DMS 273 (cell line): Measurements from ENCODE around the gene COL3A1.

Experiments used
- DNase-seq: peaks from one replicate; lab custom pipeline; 2025; ENCODE audit not compliant: unreplicated experiment; lab: John Stamatoyannopoulos, UW

COL3A1 gene

DNA sequence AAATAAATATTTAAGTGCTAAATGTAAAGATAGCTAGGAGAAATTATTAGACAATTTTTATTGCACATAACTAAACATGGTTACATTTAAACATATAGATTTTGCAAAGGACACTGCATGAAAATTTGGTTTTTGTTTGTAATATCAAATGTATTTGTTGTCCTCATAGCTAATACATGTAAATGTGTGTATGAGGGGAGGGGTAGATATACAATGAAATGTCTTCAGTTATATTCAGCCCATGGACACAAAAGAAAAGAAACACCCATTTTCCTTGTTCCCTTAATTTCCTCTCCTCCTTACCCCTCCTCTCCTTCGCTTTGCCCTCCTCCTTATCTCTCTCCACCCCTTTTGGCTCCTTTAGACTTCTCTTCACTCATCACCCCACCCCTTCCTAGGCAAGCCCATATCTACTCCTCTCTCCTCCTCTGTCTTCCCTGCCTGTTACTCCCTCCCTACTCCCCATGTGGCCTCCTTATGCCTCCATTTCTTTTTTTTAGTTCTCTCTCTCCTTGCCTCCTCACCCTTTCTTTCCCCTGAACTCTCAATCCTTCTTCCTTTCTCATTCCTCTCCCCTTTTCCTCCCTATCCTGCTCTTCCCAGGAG is 1.4 kb downstream of the COL3A1 start:
- peak; percentile 9 for DNase-seq

DNA sequence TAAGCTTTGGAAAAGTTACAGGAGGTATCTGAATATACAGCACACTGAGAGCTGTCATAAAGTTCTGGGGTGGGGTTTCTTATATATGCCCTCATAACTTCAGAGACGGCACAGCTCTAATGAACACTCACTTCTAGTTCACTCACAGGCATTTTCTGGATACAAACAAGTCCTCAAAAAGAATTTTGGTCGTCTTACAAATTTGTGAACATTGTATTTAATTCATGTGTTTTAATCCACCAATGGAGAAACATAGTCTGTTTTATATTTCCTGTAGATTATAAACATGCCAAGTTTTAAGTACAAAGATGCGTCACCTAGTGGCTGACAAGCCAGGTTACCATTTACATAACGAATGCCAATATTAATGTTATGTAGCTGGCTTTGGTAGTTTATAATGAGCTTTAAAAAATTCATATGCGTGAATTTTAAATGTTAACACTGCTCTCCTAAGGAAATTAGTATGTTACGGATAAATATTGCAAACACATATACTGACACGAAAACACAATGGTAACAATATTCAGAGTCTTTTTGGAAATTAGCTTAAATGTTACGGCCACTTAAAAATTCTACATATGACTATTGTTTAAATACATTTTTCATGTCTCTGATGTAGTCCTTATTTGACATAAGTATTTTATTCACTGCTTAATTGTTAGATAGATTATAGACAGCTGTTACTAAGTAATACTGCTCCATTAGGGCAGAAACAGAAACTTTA is 2.5 kb downstream of the COL3A1 start:
- DNase-seq: peak; percentile 29

DNA sequence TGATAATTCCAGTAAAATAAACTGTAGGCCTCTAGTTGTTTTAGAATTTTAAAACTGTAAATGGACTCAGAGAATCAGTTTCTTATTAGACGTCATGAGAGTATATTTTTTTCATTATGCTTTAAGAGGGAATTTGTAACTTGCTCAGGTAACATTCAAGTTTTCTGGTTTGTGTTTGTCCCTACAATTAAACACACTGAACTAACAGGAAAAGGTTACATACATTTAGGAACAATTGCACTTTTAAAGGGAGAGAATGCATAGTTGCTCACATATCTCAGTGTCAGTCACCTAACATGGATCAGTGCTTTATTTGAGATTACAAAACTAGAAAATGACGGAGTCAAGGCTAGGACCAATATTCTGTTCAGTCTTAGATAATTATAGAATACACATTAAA is 3.1 kb downstream of the COL3A1 start:
- DNase-seq: no peak

DNA sequence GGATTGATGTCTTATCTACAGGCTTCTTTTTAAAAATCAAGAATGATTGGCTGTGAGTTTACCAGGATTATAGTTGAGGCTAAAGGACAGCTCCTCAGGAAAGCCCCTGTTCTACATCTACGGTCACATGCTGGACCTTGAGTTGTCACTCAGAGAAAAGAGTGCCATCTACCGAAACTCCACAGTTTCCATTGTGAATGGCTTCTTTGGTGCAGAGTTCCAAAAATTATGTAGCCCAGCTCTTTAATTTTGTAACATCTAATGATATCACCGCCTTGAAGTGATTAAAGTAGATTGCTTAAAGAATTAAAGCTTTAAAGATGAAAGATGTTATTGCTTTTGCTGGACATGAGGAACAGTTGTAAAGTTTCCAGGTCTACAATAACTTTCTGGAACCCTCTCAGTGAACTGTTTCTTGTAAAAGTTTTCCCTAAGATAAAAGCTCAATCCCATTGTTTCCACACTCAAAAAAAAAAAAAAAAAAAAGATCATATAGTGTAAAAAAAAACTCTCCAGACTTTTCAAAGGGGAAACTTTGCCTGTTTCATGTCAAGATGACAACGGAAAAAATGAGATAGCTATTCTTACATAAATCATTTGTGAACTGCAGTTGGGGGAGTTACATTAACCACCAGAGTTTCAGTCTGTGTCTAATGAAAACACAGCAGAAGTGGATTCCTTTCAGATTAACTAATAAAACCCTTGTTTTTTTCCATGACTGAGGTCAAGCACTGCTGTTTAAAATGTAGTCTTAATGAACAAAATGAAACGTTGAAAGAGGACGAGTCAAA is 4.3 kb downstream of the COL3A1 start:
- DNase-seq: peak; percentile 52

DNA sequence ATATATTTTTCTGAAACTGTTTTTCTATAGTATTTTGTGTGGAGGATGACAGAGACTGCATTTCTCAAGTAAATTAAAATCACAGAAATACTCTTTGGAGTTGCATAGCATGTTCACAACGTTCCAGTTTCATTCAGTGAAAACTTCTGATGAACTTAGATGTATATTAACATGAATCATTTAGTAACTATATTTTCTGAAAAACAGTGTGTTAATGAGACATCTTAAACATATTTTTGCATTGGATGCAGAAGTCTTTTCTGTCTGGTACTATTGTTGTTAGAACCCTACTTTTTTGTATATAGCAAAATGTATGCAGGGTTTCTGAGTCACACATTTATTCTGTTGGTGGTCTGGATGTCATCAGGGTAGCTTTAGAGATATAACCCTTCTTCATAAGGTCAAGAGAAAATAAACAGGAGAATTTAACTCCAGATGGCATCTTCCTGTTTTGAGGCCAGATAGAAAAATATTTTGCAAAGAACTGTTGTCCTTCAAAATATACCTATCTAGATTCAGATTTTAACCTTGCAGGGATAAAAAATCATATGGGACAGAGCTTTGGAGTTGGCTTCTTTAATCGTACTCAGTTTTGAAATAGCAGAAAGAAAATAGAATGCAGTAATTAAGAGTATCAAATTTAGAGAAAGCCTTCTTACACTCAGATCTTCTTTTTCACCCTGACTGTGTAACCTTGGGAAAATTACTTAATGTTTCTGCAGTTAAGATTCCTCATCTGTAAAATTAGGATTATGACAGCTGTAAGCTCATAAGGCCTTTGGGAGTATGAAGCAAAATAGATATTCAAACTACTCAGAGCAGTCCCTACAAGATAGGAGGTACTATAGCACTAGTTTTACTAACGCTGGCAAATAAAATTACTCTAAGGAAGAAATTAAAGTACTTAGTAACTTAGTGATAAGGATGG is 5.3 kb downstream of the COL3A1 start:
- DNase-seq: no peak

DNA sequence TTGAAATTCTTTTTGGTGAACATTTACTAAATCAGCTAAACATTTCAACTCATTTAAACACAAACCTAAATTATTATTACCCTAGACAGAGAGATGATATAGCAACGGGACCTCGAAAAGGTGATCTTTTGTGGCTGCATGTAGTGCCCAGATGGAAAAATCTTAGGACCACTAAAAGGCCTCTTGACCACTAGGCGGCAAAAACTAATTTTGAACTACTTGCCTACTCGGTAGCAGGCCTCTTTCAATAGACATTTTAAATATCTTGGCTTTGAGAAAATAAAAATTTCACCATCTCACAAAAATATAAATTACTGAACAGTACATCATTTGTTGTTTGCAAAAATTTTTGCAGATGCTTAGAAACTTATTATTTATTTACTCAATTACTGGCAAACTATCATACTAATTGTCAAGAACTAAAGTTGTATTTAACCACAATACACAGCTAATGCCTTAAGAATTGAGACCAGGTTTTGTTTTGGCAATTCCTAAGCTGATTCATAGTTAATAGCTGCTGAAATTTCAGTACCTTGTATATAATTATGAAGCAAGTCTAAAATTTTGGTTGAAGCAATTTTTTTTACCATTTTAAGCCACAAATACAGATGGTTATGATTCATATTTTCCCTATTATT is 9.4 kb downstream of the COL3A1 start:
- DNase-seq: peak; percentile 48

DNA sequence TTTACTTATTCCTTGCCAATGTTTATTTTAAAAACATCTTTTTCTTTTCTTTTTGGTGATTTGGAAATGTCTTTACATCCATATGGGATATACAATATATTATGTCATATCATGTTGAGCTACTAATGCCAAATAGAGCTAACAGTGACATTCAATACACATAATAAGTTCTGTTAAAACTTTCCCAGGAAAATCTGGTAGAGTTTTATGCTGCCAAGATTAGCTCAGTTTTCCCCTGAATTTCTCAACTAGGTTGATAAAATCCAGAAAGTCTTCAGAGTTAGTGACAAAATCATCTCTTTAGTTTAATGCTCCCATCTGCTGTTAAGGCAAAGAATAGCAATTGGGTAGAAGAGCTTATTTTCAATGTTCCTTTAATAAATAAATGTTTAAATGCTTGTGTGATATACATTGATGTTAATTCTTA is 9.9 kb downstream of the COL3A1 start:
- peak; percentile 22 for DNase-seq

DNA sequence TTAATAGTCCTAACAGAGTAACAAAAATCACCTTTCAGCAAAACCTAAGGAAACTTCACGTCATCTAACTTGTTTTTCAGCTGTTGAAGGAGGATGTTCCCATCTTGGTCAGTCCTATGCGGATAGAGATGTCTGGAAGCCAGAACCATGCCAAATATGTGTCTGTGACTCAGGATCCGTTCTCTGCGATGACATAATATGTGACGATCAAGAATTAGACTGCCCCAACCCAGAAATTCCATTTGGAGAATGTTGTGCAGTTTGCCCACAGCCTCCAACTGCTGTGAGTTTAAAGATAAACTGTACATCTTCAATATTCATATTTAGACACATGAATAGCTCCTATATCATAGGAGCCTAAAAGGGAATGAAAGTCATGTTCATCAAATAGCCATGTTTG is 10.5 kb downstream of the COL3A1 start:
- no peak for DNase-seq

DNA sequence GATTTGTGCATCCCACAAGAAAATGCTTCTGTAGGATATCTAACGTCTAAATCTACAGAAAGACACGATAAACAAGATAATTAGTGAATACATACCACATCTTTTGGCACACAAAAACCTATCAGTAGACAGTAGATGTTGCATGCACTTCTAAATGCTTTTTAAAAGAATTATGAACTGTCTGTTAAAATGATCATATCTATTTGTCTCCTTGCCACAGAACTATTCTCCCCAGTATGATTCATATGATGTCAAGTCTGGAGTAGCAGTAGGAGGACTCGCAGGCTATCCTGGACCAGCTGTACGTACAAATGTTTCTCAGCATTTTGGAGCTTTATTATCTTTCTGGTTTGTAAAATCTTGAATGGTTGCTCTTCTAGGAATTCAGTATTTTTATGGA is 12.7 kb downstream of the COL3A1 start:
- no peak for DNase-seq

DNA sequence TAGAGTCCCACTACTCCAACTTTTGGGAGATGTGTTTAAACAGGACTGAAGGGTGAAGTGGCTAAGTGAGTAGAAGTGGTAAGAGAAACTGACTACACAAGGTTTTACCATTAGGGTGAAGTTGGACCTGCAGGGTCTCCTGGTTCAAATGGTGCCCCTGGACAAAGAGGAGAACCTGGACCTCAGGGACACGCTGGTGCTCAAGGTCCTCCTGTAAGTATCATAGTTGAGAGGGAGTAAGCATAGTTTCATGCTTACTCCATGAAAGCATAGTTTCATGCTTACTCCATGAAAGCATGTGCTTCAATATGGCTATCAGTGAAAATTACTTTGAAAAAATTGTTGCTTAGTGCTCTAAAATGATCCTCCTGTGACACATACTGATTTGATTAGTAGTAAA is 19.1 kb downstream of the COL3A1 start:
- no peak for DNase-seq

DNA sequence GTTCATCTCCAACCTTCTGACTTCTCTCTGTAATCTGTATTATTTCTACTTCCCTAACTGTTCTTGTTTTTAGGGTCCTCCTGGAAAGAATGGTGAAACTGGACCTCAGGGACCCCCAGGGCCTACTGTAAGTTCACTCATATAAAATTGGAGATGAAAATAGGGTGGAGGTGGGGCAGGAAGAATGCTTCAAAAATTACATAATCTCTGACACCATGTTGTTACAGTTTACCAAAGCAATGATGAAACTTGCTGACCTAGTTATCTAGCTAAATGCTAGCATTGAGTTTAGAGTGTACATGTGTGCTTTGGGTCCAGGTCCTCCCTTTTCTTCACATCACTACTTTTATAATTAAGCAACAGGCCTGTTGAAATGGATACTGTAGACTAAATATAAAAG is 23.1 kb downstream of the COL3A1 start:
- DNase-seq: no peak

DNA sequence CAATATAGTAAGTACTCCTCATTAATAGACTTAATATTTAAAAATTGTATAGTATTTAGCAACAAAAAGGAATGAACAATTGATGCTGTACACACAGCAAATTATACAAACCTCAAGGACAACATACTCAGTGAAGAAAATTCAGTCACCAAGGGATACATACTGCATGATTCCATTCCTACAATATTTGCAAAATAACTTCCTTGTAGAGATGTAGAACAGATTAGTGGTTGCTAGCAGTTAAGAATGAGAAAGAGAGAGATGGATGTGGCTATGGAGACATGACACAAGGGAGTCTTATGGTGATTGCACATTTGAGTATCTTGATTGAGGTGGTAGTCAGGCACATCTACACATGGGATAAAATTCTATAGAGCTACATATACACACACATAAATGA is 26.0 kb downstream of the COL3A1 start:
- DNase-seq: no peak

DNA sequence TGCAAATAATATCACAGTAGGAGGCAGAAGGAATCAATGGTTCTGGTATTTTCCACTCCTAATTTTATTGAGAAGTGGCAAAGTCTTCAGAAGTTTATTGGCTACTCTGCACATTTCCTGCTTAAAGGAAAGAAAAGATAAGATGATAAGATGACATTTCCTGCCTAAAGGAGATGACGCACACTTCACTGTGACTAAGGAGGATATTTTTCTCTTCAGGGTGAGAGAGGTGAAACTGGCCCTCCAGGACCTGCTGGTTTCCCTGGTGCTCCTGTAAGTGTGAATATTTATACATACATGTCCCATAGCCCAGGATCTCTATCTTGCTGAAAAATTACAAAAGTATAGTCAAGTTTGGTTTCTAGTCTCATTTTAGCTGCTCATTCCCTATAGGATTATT is 27.9 kb downstream of the COL3A1 start:
- DNase-seq: no peak

DNA sequence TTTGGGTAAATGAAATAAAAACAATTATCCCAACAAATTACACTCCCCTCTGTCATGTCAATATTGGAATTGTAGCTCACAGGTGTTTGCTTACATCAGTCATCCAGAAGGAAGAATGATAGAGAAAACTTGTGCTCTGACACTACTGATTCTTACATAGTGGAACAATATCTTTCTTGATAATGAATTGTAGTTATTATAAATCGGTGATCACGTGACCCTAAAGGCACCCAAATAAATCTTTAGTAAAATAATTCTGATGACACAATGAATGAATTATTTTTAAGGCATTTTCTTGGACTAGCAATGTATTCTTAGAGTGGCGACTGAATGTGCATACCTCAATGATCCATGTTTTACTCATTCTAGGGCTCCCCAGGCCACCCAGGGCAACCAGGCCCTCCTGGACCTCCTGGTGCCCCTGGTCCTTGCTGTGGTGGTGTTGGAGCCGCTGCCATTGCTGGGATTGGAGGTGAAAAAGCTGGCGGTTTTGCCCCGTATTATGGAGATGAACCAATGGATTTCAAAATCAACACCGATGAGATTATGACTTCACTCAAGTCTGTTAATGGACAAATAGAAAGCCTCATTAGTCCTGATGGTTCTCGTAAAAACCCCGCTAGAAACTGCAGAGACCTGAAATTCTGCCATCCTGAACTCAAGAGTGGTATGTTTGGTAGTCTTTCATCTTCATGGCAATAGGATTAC is 34.5 kb downstream of the COL3A1 start:
- DNase-seq: no peak

DNA sequence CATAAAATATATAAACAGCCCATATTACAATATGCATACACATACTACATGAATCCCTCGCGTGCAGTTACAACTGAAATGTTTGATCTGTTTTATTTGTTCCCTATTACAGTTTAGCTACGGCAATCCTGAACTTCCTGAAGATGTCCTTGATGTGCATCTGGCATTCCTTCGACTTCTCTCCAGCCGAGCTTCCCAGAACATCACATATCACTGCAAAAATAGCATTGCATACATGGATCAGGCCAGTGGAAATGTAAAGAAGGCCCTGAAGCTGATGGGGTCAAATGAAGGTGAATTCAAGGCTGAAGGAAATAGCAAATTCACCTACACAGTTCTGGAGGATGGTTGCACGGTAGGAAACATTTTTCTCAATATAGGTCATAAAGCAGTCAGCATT is 36.4 kb downstream of the COL3A1 start:
- no peak for DNase-seq

DNA sequence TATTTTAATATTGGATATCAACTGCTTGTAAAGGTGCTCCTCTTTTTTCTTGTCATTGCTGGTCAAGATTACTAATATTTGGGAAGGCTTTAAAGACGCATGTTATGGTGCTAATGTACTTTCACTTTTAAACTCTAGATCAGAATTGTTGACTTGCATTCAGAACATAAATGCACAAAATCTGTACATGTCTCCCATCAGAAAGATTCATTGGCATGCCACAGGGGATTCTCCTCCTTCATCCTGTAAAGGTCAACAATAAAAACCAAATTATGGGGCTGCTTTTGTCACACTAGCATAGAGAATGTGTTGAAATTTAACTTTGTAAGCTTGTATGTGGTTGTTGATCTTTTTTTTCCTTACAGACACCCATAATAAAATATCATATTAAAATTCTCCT is 38.2 kb downstream of the COL3A1 start:
- DNase-seq: no peak

DNA sequence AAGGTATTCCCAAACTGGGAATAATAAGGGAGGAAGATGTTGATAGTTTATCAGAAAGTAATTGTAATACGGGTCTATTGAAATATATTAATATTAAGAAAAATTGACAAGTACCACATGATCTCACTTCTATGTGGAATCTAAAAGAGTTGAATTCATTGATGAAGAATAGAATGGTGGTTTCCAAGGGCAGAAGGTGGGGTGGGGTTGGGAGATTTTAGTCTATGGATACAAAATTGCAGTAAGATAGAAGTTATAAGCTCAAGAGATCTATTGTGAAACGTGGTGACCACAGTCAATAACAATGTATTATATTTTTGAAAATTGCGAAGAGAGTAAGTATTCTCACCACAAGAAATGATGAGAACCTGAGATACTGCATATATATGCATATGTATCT is 38.9 kb downstream of the COL3A1 start:
- DNase-seq: no peak

DNA sequence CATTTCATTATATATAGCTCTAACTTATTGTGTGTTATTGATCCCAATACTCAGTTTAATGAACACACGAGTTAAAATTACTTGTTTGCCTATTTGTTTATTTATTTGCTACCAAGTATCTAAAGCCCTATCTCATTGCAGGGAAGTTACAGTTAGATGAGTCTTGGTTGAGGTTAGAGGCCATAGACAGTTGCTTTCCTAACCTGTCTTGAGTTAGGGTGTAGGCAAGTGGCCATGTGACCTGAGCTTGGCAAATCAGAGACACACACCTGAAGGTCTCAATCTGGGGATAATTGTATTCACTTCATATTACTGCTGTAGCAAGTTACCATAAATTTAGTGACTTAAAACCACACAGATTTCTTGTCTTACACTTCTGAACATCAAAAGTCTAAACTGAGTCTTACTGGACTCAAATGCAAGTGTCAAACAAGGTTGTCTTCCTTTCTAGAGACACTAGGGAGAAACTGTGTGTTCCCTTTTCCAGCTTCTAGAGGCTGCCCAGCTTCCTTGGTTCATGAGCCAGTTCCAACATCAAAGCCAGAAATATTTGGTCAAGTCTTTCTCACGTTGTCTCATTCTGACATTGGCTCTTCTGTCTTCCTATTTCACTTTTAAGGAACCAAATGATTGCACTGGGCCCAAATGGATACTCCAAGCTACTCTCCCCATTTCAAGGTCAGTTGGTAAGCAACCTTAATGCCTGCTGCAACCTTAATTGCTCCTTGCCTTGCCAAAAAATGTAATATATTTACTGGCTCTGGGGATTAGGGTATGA is 39.7 kb downstream of the COL3A1 start:
- DNase-seq: no peak

DNA sequence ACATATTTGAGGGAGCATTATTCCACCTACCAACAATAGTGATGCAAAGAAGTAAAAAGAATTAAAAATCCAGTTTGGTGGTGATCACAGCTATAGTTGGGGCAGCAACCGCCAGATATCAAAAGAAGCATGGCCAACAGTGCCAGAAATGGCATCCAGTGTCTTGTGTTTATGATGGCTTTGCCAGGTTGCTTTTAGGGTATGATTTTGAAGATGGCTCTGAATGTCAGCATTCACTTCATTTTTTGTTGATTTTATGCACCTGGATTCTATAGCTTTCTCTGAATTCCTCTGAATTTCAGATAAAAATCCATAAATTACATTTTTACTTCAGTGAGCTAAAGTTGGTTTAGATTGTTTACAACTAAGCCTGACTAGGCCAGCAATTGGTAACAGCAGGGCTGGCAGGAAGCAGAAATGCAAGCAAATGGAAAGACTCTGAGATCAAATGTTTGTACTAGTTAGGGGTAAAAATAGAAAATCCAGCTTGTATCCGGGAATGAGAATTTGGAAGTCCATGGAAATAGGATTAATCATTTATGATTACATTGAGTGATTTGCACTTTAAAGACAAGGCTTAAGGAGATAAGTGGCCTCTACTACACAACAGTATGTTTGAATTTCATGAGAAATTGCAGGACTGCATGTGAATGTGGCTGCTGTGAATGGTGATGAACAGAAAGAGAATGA is 40.4 kb downstream of the COL3A1 start:
- DNase-seq: no peak
